Skeletal muscle tissue (tissue), 4 donors: ENCODE measurements around the gene ADCY9. TPM values are rescaled to one million over a fixed set of nuclear protein-coding genes. Genes with fewer than 3 reads are reported as not detected.

Experiments
- H3K27ac ChIP-seq: one replicate; pipeline ENCODE4 v1.7.0; 2013; ENCODE audit warnings: mild to moderate bottlenecking, low read depth, low read length, inconsistent platforms
- H3K27me3 ChIP-seq, 3 donors: one replicate each; pipeline ENCODE4 v1.7.0; 2013; ENCODE audit warnings: low read length in 3 of 3; ENCODE audit not compliant: control insufficient read depth in 3 of 3, insufficient read depth in 3 of 3
- H3K36me3 ChIP-seq, 3 donors: one replicate each; pipeline ENCODE4 v1.7.0; 2013; ENCODE audit warnings: low read length in 3 of 3; ENCODE audit not compliant: control insufficient read depth in 3 of 3, insufficient read depth in 3 of 3
- H3K4me1 ChIP-seq, 3 donors: one replicate each; pipeline ENCODE4 v1.7.0; 2013; ENCODE audit warnings: low read length in 3 of 3, mild to moderate bottlenecking in 3 of 3; ENCODE audit not compliant: control insufficient read depth in 3 of 3, insufficient read depth in 3 of 3
- H3K4me3 ChIP-seq, 3 donors: one replicate each; pipeline ENCODE4 v1.7.0; 2013; ENCODE audit warnings: low read length in 3 of 3
- H3K9ac ChIP-seq, 3 donors: one replicate each; pipeline ENCODE4 v1.7.0; 2013; ENCODE audit warnings: low read length in 3 of 3, mild to moderate bottlenecking in 3 of 3, moderate library complexity in 2 of 3, low read depth in 1 of 3
- H3K9me3 ChIP-seq, 3 donors: one replicate each; pipeline ENCODE4 v1.7.0; 2013; ENCODE audit warnings: low read length in 3 of 3; ENCODE audit not compliant: control insufficient read depth in 3 of 3
- total RNA-seq: library from RNA; depleted of rRNA; stranded (reverse); fragments of >200 nt; gene quantifications from one replicate; pipeline ENCODE4 v1.2.3, GENCODE V29; 2014
- donor health status: Osteomylitis.

ADCY9 gene
- total RNA-seq, 1 donor from 2014 or later, result 8.9 TPM

DNA sequence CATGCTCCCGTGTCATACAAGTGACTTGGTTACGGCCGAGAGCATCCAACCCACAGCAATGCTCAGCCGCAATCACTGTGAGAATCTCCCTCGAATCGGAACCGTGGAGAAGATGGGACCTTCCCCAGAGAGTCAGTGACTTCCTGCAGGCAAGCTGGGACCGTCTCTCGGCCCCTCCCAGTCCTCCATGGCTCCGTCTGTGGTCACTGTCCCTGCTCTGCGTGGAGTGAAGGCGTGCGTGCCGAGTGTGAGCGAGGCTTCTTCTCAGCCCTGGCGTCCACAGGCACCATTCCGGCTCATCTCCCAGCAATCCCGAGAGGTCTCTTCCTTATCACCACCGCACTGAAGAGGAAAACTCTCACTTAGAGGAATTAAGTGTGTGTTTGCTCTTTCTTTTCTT is 113.1 kb downstream of the ADCY9 start:
- peaks cover 0 to 3% (median 3%) of the 10 kb centered on the region in 3 donors for H3K36me3 ChIP-seq
- H3K27ac ChIP-seq, result no peak overlapping the region
- H3K9ac ChIP-seq, result no peak overlapping the region
- no peaks in the 10 kb centered on the region for H3K9me3 ChIP-seq
- peaks cover 15 to 22% (median 15%) of the 10 kb centered on the region in 3 donors for H3K4me1 ChIP-seq
- H3K4me3 ChIP-seq, result no peak overlapping the region
- no peaks in the 10 kb centered on the region for H3K27me3 ChIP-seq

DNA sequence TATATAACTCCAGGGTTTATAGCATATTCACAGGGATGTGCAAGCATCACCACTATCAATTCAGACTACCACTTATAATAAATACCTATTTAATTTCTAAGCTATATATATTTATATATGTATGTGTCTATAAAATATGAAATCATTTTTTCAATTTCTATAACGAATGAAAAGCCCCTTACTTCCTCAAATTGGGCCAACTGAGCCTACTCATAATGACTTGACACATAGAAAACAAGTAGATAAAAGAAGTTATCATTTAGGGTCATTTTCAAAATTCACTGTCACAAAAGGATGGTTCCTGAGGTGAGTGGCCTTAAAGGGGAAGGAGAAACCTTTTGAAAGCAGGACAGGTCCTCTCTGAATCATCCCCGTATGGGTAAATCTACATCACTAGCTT is 114.1 kb downstream of the ADCY9 start:
- Histone ChIP-seq H3K27ac (no peak overlapping the region), H3K9ac (no peak overlapping the region), H3K36me3 (peaks cover 0 to 3% (median 2%) of the 10 kb centered on the region in 3 donors), H3K4me3 (no peak overlapping the region), H3K27me3 (no peaks in the 10 kb centered on the region), H3K4me1 (peaks cover 15 to 22% (median 15%) of the 10 kb centered on the region in 3 donors), H3K9me3 (no peaks in the 10 kb centered on the region)

DNA sequence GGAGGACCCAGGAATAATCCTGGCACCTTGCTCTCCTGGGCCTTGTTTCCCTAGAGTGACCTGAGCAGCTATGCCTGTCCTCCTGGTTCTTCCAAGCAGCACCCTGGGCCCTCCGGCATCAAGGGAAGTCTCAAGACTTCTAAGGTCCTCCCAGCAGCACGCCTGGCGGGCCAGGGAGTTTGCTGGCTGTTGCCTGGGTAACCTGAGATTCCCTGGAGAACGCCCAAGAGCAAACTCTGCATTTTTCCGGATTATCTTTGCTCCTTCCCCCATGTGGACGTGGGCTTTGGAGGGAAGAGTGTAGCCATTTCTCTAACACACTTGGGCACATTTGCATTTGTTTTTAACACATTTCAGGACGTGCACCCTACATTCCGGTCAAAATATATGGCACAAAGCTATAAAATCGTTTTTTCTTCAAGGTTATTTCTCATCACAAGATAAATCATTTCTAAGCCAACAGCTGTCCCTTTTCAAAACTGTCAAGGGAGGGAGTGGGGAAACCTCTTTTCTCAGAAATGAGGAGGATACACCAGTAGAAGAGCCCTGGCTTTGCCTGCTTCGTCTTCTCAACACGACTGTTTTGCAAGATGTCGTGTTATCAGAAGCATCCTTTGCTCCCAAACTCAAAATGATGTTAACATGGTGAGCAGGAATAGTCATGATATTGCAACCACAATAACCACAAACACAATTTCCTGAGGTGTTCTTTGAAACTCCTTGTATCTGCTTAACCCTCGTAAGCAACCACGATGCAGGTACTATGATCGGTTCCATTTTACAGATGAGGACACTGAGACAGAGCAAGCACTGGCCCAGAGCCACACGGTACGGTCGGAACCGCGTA is 116.5 kb downstream of the ADCY9 start:
- Histone ChIP-seq H3K9ac (peak overlapping the region in 2 of 3 donors; percentile 57 to 69), H3K27me3 (no peaks in the 10 kb centered on the region), H3K4me1 (peaks cover 9 to 16% (median 15%) of the 10 kb centered on the region in 3 donors), H3K36me3 (peaks cover 0 to 3% (median 2%) of the 10 kb centered on the region in 3 donors), H3K4me3 (peak overlapping the region in 2 of 3 donors; percentile 19 to 31), H3K9me3 (no peaks in the 10 kb centered on the region), H3K27ac (peak overlapping the region; percentile 48)

DNA sequence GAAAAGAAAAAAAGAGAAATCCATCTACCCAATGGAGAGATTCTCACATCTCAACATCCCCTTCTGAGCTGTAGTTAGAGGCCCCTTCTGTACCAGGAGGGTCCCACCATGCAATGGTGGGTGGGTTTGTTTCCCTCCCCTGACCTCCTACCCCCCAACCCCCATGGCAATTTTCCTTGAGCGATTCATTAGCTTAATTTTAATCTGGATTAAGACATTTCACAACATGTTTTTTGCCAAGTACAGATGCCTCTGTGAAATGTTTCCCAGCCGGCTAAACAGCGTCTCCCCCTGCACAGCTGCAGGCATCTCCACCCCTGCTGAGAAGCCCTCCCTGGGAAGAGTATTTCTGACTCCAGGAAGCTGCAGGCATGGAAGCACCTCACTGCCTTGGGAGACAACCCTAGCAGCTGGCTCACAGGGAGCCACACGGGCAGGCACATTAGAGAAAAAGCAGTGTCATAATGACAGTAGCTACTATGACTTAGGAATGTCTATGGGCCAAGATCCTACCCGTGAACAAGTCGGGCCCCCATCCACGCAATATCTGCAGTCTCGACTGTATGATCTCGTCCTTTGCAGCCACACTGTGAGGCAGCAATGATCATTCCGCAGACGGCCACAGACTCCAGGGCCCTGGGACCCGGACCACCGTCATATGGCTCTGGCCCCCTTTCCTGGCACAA is 117.3 kb downstream of the ADCY9 start:
- peak overlapping the region; percentile 48 for H3K27ac ChIP-seq
- peak overlapping the region in 2 of 3 donors; percentile 57 to 69 for H3K9ac ChIP-seq
- H3K9me3 ChIP-seq, result no peaks in the 10 kb centered on the region
- peaks cover 0 to 3% (median 2%) of the 10 kb centered on the region in 3 donors for H3K36me3 ChIP-seq
- peaks cover 9 to 16% (median 15%) of the 10 kb centered on the region in 3 donors for H3K4me1 ChIP-seq
- H3K4me3 ChIP-seq, result peak overlapping the region in 2 of 3 donors; percentile 19 to 31
- H3K27me3 ChIP-seq, result no peaks in the 10 kb centered on the region

DNA sequence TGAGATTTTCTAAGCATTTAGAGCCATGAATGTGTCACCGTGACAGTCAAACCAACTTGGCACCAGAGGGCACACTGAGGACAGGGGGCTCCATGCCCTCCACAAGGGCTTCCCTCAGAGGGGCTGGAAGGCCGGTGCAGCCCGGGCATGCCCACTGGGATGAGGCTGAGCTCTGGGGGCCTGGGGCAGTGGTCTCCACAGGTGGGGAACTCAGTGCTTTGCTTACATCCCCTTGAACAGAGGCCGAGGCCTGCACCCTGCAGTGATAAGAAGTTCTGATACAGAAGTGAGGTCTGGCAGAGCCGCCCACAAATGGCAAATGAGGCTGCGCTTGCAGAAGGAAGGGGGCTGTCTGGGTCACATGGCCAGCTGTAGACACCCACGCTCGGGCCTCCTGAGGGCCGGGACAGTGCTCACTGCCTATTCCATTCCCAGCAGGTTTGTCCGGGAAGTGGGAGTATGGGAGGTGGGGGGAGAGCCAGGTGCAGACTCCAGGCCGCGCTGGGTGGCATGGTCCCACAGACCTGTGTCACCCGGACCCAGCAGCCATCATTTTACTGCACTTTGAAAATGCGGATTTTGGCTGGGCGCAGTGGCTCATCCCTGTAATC is 118.9 kb downstream of the ADCY9 start:
- Histone ChIP-seq H3K4me1 (peaks cover 9 to 16% (median 15%) of the 10 kb centered on the region in 3 donors), H3K4me3 (no peak overlapping the region), H3K36me3 (peaks cover 4 to 7% (median 7%) of the 10 kb centered on the region in 3 donors), H3K27me3 (no peaks in the 10 kb centered on the region), H3K27ac (no peak overlapping the region), H3K9me3 (no peaks in the 10 kb centered on the region), H3K9ac (no peak overlapping the region)

DNA sequence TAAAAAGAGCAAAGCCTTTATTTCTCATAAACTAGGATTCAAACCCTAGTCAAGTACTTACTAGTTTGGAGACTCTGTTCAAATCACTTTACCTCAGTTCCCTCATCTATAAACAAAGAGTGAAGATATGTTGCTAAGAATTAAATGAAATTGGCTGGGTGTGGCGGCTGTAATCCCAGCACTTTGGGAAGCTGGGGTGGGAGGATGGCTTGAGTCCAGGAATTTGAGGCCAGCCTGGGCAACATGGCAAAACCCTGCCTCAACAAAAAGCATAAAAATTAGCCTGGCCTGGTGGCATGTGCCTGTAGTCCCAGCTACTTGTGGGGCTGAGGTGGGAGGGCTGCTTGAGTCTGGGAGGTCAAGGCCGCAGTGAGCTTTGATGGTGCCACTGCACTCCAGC is 121.2 kb downstream of the ADCY9 start:
- Histone ChIP-seq H3K4me1 (peaks cover 9 to 13% (median 12%) of the 10 kb centered on the region in 3 donors), H3K4me3 (no peak overlapping the region), H3K36me3 (peaks cover 6 to 11% (median 7%) of the 10 kb centered on the region in 3 donors), H3K9ac (no peak overlapping the region), H3K27me3 (no peaks in the 10 kb centered on the region), H3K27ac (no peak overlapping the region), H3K9me3 (no peaks in the 10 kb centered on the region)

DNA sequence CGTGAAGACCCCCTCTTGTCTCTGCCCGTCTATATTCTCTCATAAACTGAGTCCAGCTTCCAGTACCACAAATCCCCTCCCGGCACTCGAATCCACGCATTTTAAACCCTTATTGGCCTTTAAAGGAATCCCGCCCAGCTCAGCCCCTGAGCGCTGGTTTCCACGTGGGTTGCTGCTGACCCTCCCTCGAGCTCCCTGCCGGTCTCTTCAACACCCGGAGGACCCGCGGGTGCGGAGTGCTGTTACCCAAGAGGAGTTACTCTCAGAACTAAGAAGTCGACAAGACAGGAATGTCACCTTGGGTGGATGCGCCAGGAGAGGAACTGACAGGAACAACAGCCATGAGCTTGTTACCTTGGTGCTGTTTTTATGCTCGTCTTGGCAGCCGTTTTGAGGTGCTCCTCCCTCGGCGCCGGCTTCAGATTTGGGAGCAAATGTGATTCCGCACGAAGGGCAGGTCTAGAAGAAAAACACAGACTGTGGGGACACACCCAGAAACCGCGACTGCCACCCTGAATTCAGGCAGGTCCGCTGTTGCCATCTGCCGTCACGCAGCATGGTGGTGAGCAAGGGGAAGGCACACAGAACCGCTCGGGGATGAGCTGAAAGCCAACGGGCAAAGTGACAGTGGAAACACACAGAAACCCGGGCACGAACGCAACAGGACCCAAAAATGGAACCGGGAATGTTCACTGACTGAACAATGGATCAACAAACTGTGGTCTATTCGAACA is 123.0 kb downstream of the ADCY9 start:
- Histone ChIP-seq H3K9me3 (no peaks in the 10 kb centered on the region), H3K27me3 (no peaks in the 10 kb centered on the region), H3K27ac (no peak overlapping the region), H3K4me1 (no peaks in the 10 kb centered on the region), H3K36me3 (peaks cover 12 to 18% (median 17%) of the 10 kb centered on the region in 3 donors), H3K4me3 (no peak overlapping the region), H3K9ac (no peak overlapping the region)

DNA sequence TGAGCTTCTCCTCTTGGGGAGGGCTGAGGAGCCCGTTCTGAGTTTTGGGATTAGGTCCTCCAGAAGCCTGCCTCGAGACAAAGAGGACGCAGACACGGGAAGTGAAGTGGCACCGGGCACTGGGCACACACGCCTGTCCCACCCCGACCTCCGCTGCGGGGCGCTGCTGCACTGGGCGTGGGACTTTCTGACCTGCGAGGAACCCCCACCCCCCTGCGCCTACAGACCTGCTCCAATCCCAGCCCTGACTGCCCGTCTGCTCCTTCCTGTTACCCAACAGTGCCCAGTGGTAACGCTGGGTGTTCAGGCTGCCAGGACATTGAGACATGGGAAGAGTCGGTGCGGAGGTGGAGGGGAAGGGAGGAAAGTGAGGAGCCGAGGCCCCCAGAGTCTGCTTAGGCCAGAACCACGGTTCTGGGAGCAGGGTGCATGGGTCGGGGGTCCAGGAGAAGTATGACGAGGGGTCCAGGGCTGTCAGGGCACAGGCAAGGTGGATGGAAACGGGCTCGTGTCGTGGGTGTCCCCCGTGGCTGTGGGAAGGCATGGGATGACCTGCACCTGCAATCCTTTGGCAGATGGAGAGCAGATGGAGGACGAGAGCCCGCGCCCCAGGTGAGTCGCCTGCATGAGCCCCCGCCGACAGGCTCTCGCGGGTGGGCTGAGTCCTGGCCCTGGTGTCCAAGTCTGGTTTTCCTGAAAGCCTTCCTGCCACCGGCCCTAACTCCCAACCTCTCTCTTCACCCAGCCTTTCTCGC is 123.8 kb downstream of the ADCY9 start:
- Histone ChIP-seq H3K27ac (no peak overlapping the region), H3K4me1 (no peaks in the 10 kb centered on the region), H3K9me3 (no peaks in the 10 kb centered on the region), H3K27me3 (no peaks in the 10 kb centered on the region), H3K4me3 (no peak overlapping the region), H3K36me3 (peaks cover 18 to 24% (median 23%) of the 10 kb centered on the region in 3 donors), H3K9ac (no peak overlapping the region)

DNA sequence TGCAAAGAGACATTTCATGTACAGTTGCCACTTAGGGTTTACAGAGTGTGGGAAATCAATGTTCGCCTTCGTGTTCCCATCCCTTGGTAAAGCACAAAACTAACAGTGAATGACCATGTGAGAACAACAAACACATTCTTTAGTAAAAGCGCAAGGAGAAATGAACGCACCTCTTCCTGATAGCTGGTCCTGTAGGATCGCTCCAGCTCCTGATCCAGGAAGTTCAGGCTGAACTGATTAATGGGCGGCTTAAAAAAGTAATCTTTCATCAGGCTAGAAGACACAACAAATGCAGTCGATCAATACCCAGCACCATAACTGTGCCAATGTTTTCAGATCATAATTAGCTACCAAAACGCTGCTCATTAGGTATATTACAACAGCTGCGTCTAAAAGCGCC is 127.4 kb downstream of the ADCY9 start:
- Histone ChIP-seq H3K4me3 (no peak overlapping the region), H3K4me1 (no peaks in the 10 kb centered on the region), H3K36me3 (peaks cover 23 to 38% (median 31%) of the 10 kb centered on the region in 3 donors), H3K27me3 (no peaks in the 10 kb centered on the region), H3K9me3 (no peaks in the 10 kb centered on the region), H3K9ac (no peak overlapping the region), H3K27ac (no peak overlapping the region)
